Activated CD4-positive, CD25-positive, alpha-beta regulatory T cell (primary cell): ENCODE measurements around the gene INHBB.

Source experiments
- DNase-seq, 4 experiments: peaks; one replicate each; lab custom pipeline; 2025; lab: John Stamatoyannopoulos, UW

INHBB gene

DNA sequence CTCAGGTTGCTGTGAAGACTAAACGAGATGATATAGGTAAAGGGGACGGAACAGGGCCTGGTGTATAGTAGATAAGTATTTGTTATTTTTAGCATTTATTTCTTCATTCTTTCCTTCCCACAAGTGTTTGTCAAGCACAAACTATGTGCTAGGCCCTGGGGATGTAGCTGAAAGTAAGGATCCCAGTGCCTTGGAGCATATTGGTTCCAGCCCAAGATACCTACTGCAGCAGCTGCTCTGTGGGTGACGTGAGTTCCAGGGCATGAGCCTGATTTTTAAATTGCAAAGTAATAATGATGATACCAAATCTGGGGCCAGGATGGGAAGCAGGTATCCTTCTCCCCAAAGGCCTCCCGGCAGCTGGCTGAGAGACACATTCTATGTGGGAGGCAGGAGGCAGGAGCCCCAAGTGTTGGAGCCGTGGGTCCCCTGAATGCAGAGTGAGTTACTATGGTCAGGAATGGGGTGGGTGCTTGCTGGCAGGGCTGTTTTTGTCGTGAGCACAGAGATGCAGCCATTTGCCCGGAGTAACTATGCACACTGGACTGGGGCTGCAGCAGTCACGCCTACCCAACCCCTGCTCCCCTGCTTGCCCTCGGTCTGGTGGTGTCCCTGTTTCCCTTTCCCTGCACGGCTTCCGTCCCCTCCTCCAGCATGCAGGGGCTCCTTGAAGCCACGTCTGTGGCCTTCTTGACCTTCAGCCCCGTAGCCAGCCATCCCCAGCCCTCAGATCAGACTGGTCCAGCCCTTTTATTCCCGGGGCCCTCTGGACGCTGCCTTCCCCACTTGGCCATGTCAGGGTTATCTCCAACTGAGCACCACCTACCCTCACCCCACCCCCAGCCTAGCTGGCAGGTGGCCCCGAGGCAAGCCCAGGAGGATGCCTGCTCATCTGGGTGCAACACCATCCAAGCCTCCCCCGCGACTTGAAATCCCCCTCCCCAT lies 52.4 kb downstream of the INHBB start:
- DNase-seq: no peak

- DNase-seq: no peak
Measured at GRCh38 chr2:120398996-120399888, 53.3 kb downstream of the INHBB start.

- DNase-seq: no peak
Measured at GRCh38 chr2:120399889-120400240, 53.9 kb downstream of the INHBB start.

DNA sequence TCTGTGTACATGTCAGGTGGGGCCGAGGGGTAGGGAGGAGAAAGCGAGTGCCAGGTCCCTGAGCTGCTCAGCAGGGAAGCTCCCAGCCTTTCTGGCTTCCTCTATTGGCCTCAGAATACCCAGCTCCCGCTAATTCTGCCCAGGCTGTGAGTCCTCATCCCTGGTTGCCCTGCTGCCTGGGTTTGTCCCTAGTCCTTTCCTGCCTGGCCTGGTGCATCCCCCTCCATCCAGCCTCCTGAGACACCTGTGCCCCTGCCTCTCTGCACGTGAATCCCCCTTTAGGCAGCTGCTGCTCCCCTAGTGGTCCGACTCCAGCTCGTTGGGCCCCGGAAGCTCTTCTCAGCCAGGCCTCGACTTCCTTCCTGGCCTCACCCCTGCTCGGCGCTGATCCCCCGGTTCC lies 54.6 kb downstream of the INHBB start:
- DNase-seq: no peak
